GM12872 (cell line): Measurements from ENCODE around the gene KRT31.
"Not testable (repeated sequence)": the region's sequence is repeated elsewhere in the genome, so short reads cannot be mapped to it uniquely, and the experiment has no call there.

Experiments
- TF ChIP-seq, protein P1 (sequence below): IDR thresholded peaks from 3 replicates; pipeline ENCODE4 v1.5.1; 2011; ENCODE audit warnings: low read depth, mild to moderate bottlenecking, low read length, moderate library complexity; ENCODE audit not compliant: insufficient read depth

KRT31 gene

DNA sequence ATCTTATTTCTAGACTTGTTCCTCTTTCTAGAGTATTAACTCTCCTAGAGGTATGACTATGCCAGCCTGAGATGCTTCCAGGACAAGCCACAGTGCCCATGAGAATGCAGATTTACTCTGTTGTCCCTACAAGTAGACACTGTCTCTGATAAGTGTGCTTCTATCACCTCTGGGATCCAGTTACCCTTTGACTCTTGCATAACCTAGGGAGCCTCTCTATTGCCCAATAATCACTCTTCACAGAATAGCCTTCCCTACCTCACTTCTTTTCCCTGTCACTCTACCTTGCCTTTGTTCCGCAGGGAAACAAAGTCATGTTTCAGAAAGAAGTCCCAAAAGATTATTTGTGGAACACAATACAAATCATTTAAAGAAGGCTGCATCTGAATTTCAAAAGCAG, 13.7 kb downstream of the KRT31 start:
- TF ChIP-seq, protein P1, sequence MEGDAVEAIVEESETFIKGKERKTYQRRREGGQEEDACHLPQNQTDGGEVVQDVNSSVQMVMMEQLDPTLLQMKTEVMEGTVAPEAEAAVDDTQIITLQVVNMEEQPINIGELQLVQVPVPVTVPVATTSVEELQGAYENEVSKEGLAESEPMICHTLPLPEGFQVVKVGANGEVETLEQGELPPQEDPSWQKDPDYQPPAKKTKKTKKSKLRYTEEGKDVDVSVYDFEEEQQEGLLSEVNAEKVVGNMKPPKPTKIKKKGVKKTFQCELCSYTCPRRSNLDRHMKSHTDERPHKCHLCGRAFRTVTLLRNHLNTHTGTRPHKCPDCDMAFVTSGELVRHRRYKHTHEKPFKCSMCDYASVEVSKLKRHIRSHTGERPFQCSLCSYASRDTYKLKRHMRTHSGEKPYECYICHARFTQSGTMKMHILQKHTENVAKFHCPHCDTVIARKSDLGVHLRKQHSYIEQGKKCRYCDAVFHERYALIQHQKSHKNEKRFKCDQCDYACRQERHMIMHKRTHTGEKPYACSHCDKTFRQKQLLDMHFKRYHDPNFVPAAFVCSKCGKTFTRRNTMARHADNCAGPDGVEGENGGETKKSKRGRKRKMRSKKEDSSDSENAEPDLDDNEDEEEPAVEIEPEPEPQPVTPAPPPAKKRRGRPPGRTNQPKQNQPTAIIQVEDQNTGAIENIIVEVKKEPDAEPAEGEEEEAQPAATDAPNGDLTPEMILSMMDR, result no peak

DNA sequence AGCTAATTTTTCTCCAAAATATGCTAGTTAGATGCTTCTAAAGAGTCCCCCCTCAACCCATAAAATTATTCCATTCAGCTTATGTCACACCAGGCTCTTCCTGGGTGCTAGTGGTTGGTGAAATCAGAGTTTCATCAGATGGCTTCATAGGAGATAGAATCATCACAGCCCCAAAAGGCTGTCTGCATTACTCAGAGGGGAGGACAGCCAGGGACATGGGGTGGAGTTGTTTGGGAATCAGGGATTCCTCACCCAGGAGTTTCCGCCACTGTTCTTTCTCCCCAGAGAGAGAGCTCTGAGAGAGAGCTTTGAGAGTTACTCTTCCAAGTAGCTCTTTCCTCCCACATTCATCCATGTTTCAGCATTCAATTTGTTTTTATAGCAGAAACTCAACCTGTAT, 15.0 kb downstream of the KRT31 start:
- TF ChIP-seq, protein P1, result no peak

DNA sequence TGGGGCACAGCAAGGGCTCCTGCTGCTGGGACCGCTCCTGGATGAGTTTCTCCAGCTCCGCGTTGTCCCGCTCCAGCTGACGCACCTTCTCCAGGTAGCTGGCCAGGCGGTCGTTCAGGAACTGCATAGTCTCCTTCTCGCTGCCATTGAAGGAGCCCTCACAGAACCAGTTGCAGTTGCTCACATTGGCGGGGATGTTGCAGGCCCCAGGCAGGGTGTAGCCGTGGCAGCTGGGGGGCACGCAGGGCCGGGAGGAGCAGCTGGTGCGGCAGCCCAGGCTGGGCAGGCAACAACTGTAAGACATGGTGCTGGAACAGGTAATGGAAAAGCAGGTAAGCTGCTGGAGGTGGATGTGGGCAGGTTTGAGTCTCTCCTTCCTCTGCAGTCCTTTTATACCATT, 15.5 kb downstream of the KRT31 start, which contains the start of gene KRT34:
Gene KRT34 (minus strand): TSS at position 364 of the 400 bp plus-strand sequence. CDS start 60 bp downstream, at position 304.
- TF ChIP-seq, protein P1, result not testable (repeated sequence)

DNA sequence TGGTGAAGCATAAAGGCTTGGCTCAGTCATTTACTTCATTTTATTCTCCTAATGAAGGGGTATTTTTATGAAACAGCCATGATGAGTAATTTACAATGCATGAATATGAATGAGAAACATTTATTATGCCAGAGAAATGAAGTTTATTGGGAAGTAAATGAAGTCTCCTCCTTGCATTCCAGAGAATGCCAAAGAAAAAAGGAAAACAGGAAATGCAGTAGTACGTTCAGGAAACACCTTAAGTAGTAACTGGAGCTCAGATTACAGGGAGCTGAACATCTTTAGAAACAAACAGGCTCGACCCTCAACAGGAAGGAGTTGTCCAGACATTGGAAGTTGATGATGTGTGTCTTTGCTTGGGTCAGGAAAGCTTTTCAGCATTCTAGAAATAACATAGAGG, 19.9 kb downstream of the KRT31 start:
- TF ChIP-seq, protein P1, result no peak

DNA sequence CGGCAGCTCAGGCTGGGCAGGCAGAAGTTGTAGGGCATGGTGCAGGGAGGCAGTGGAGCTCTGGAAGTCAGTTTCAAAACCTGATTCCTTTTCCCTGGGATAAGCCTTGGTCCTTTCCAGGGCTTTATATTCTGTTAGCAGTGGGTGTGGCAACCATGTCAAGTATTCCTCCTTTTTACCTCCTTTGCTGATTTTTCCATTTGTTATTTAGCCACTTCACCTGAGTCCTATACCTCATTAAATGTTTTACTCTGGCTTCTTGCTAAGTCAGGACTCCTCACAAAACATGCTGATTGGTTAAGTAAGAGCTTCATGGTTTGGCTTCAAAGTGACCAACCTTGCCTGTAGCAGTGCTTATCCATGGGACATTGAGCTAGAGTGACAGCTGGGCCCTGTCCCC, 27.7 kb downstream of the KRT31 start, which contains the start of gene KRT33B:
Gene KRT33B (minus strand): TSS at position 101 of the 400 bp plus-strand sequence. CDS start 63 bp downstream, at position 38.
- TF ChIP-seq, protein P1, result no peak

DNA sequence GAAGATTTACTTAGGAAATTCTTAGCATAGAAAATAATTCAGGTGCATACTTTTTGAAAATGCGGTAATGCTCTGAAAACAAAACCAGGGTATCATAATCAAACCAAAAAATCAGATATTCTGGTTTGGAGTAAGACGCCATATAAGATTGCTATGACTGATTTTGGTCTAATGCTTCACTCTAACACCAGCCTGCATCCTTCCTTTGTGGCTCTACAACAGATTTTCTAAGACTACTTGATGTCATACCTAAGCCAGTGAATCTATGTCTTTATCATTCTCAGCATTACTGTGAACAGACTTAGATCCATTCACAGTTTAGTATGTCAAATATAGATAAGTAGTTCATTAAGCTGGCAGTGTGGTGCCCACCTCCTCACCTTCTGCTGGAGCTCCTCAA, 28.4 kb downstream of the KRT31 start:
- TF ChIP-seq, protein P1, result no peak

DNA sequence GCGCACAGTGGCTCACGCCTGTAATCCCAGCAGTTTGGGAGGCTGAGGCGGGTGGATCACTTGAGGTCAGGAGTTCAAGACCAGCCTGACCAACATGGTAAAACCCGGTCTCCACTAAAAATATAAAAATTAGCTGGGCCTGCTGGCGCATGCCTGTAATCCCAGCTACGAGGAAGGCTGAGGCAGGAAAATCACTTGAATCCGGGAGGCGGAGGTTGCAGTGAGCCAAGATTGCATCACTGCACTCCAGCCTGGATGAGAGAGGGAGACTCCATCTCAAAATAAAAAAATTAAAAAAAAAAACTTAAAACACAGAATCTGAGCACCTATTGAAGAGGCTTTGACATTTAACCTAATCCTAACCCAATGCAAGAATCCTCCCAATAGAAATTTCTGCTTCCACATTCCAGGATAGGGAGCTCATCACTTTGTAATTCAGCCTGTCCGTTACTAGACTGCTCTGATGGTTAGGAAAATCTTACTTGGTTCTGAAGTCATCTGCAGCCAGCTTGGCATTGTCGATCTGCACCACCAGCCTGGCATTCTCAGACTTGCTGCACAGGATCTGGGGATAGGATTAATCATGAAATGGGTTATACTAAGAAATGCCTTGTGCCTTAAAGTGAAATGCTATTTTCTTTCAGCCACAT, 29.9 kb downstream of the KRT31 start:
- TF ChIP-seq, protein P1, result no peak
